IPS-20b (cell line): Measurements from ENCODE around the gene PIK3R6.

Experiments
- H3K27ac ChIP-seq: one replicate; pipeline ENCODE4 v1.5.1; 2013; ENCODE audit warnings: low read length
- H3K27me3 ChIP-seq: 2 replicates; pipeline ENCODE4 v1.6.1; 2013; ENCODE audit warnings: mild to moderate bottlenecking, low read length, inconsistent platforms; ENCODE audit not compliant: insufficient read depth
- H3K36me3 ChIP-seq: 2 replicates; pipeline ENCODE4 v1.6.1; 2013; ENCODE audit warnings: low read depth, mild to moderate bottlenecking, inconsistent platforms, low read length, moderate library complexity; ENCODE audit not compliant: insufficient read depth
- H3K4me1 ChIP-seq: 2 replicates; pipeline ENCODE4 v1.6.1; 2013; ENCODE audit warnings: mild to moderate bottlenecking, control low read depth, inconsistent platforms, low read length, moderate library complexity; ENCODE audit not compliant: insufficient read depth
- H3K4me3 ChIP-seq: 2 replicates; pipeline ENCODE4 v1.5.1; 2013; ENCODE audit warnings: mild to moderate bottlenecking, low read length, inconsistent platforms
- H3K9ac ChIP-seq: 2 replicates; pipeline ENCODE4 v1.6.1; 2013; ENCODE audit warnings: low read depth, mild to moderate bottlenecking, inconsistent platforms, low read length, moderate library complexity
- H3K9me3 ChIP-seq: 2 replicates; pipeline ENCODE4 v1.6.1; 2013; ENCODE audit warnings: mild to moderate bottlenecking, low read depth, low read length, inconsistent platforms; ENCODE audit not compliant: insufficient read depth

The PIK3R6 gene

GRCh38 chr17:8758137-8758596 is 109.3 kb downstream of the PIK3R6 start, which contains the start of gene SPDYE4:
SPDYE4 (minus strand) TSS chr17:8758546; CDS start chr17:8758382, 164 bp downstream.
- H3K27ac ChIP-seq: no peak within 1 kb of the TSS
- H3K36me3 ChIP-seq: no peaks in the 10 kb centered on the region
- no peaks in the 10 kb centered on the region for H3K4me1 ChIP-seq
- H3K4me3 ChIP-seq: no peak within 1 kb of the TSS
- no peaks in the 10 kb centered on the region; the same call in 1 of the 2 replicates for H3K9me3 ChIP-seq
- no peak within 1 kb of the TSS for H3K9ac ChIP-seq
- H3K27me3 ChIP-seq: no peaks in the 10 kb centered on the region

GRCh38 chr17:8757189-8757588 is 110.3 kb downstream of the PIK3R6 start:
- H3K9ac ChIP-seq: no peak overlapping the region
- no peaks in the 10 kb centered on the region for H3K4me1 ChIP-seq
- H3K4me3 ChIP-seq: no peak overlapping the region
- no peak overlapping the region for H3K27ac ChIP-seq
- H3K36me3 ChIP-seq: no peaks in the 10 kb centered on the region
- no peaks in the 10 kb centered on the region for H3K27me3 ChIP-seq
- H3K9me3 ChIP-seq: no peaks in the 10 kb centered on the region; the same call in 1 of the 2 replicates

- H3K9me3 ChIP-seq: no peaks in the 10 kb centered on the region
- H3K27me3 ChIP-seq: no peaks in the 10 kb centered on the region
- H3K36me3 ChIP-seq: no peaks in the 10 kb centered on the region
- H3K4me3 ChIP-seq: no peak overlapping the region
- no peak overlapping the region for H3K9ac ChIP-seq
- H3K27ac ChIP-seq: no peak overlapping the region
- H3K4me1 ChIP-seq: no peaks in the 10 kb centered on the region
Measured at GRCh38 chr17:8755590-8756255, 111.8 kb downstream of the PIK3R6 start.

GRCh38 chr17:8754890-8755289 is 112.6 kb downstream of the PIK3R6 start:
- Histone ChIP-seq H3K4me1 (no peaks in the 10 kb centered on the region), H3K36me3 (no peaks in the 10 kb centered on the region), H3K27ac (no peak overlapping the region), H3K27me3 (no peaks in the 10 kb centered on the region), H3K9me3 (no peaks in the 10 kb centered on the region), H3K9ac (no peak overlapping the region), H3K4me3 (no peak overlapping the region)

- Histone ChIP-seq H3K4me3 (no peak overlapping the region), H3K27me3 (no peaks in the 10 kb centered on the region), H3K36me3 (no peaks in the 10 kb centered on the region), H3K27ac (no peak overlapping the region), H3K4me1 (no peaks in the 10 kb centered on the region), H3K9me3 (no peaks in the 10 kb centered on the region), H3K9ac (no peak overlapping the region)
Measured at GRCh38 chr17:8753976-8754440, 113.5 kb downstream of the PIK3R6 start.

GRCh38 chr17:8753136-8753975 is 114.1 kb downstream of the PIK3R6 start:
- no peak overlapping the region for H3K27ac ChIP-seq
- H3K9me3 ChIP-seq: no peaks in the 10 kb centered on the region
- no peak overlapping the region for H3K4me3 ChIP-seq
- no peak overlapping the region for H3K9ac ChIP-seq
- H3K36me3 ChIP-seq: no peaks in the 10 kb centered on the region
- no peaks in the 10 kb centered on the region for H3K27me3 ChIP-seq
- no peaks in the 10 kb centered on the region for H3K4me1 ChIP-seq
